NK-92 (cell line): ENCODE results near the gene POU3F1.

Source experiments
- DNase-seq: peaks from one replicate; lab custom pipeline; 2025; ENCODE audit not compliant: unreplicated experiment; lab: John Stamatoyannopoulos, UW

The POU3F1 gene

DNA sequence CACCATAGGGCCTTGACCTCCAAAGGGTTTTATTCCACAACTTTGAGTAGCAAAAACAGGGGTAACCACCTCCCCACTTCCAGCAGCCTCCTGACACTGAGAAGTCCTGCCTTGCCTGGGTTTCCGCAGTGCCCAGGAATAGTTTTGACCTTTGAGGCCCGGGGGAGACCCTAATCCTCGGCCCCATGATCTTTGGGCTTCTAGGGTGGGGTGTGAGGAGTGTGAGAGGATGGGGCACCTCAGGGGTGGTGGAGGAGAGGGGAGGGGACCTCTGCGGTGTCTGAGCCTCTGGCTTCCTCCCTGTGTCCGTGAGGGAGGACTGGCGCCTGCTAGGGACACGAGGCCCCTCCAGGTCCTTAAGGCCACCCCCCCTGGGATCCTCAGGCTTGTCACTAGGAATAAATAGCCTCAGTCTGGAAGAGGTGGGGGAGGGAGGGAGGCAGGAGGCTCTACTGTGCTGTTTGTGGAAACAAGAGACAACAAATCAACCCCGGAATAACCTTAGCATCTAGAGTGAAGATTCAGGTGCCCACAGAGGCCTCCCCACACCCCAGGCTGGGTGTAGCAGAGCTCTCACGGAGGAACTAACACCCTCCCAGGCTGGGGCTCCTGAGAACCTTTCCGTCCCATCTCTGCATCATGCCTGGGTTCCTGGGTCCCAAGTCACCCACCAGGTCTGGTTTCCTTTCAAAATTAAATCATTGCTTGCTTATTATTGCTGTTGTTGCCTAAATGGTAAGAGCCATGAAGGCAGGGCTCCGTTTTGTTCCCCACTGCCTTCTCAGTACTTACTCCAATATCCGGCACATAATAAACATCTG, 40.4 kb downstream of the POU3F1 start:
- no peak for DNase-seq

GRCh38 chr1:38005195-38006007, 41.2 kb downstream of the POU3F1 start, which contains the start of gene FHL3:
TSS of gene FHL3 (minus strand) at chr1:38005514. CDS start at chr1:37999412, 6,102 bp downstream.
- no peak for DNase-seq

DNA sequence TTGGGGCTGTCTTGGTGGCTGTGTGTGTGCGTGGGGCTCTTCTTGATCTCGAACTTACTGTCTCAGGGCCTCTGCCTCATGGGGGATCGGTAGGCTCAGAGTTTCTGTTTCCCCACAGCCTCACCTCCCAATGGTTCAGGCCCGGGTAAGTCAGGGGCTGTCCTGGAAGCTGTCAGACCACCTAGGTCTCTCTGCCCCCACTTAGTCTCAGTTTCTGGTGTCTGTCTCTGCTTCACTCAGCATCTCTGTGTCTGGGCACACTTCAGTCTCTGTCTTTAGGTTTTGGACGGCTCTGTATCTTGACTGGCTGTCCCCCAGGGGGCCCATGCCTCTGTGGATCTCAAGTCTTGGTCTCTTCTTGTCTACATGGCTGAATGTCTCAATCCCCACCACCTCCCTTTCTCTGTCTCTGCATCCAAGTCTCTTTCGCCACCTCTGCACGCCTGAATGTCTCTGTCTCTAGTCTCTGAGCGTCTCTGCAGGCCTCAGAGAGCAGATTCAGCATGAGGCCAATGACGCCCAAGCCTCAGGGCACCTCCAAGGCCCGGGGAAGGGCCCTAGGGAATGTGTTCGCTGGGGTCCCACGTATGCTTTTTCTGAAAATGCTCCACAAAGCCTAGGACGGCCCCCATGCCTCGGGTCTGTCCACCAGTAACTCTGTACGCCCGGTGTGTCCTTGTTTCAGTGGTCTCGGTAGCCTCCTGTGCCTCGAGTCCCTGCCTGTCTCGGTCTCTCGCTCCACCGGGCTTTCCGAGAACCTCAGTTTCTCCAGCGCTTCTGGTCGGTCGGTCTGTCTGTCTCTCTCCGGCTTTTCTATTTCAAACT, 42.1 kb downstream of the POU3F1 start:
- no peak for DNase-seq

- DNase-seq: no peak
Observed at GRCh38 chr1:38003261-38004250, 43.0 kb downstream of the POU3F1 start.

DNA sequence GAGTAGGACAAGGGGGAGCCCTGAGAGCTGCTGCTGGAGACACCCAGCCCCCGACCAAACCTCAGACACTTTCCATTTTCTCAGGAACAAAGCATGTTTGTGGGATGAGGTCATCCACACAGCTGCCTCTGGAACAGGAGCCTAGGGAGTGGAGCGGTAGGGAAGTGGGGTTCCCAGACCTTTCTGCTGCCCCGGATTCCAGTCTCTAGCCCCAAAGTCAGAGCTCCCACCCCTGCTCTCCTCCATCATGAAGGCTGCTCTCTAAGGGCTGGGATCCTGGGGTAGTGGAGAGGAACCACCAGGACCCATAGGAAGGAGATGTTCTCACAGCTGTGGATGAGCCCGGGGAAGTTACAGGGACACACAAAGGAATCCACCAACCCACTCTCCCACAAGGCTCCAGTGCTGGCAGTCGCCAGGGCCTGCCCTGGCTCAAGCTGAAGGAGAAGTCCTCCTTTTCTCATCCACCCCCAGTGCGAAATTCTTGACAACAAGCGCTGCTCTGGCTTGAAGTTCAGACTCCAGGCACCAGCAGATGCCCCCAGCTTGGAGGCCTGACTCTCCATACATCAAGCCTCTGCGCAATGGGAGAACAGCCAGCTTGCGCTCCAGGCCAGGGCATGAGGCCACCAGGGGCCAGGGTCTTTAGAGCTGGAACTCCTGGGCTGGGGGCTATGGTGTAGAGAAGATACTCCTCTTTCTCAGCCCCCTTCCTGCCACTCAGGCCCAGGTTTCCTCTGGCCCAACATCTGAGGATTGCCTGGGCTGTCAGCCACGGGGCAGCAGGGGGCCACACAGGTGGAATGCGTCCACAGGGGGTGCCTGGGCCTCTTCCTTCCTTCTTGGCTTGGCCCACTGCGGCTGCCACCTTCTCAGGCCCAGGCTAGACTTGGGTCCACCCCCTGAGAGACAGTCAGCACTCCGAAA, 45.8 kb downstream of the POU3F1 start:
- no peak for DNase-seq

- no peak for DNase-seq
Observed at GRCh38 chr1:38000233-38000528, 46.4 kb downstream of the POU3F1 start.

DNA sequence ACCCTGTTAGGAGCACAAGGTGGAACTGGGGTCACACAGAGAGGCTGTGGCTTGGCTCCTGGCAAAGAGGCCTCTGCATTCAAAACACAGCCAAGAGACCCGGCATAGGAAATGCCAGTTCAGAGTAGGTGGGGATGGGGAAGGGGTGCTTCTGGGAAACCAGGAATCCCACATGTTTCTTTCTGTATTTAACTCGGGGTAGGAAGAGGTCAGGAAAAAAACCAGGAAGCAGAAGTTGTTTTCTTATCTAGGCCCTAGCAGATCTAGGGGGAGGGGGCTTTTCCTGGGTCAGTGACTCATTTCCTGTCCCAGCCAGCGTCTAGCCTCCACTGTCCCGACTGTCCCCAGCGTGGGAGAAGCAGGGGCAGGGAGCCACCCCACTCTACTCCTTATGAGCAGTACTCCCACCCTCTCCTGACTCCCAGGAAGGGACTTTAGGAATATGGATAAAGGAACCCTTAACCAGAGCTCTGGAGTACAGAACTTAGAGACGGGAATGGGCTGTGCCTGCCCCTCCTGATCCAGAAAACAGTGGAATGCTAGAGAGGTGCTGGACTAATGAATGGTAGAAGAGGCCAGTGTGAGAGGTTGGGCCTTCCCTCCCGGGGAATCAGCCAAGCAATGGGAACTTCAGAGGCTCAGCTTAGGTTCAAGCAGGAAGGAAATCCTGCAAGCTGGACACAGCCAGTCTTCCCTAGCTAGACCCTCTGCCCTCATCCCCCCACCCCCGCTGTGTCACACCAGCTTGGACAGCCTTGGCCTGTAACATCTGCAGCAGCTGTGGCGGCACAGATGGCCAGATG, 47.0 kb downstream of the POU3F1 start:
- no peak for DNase-seq

- no peak for DNase-seq
Observed at GRCh38 chr1:37998913-37999429, 47.6 kb downstream of the POU3F1 start.

GRCh38 chr1:37998089-37998808, 48.3 kb downstream of the POU3F1 start:
- no peak for DNase-seq

DNA sequence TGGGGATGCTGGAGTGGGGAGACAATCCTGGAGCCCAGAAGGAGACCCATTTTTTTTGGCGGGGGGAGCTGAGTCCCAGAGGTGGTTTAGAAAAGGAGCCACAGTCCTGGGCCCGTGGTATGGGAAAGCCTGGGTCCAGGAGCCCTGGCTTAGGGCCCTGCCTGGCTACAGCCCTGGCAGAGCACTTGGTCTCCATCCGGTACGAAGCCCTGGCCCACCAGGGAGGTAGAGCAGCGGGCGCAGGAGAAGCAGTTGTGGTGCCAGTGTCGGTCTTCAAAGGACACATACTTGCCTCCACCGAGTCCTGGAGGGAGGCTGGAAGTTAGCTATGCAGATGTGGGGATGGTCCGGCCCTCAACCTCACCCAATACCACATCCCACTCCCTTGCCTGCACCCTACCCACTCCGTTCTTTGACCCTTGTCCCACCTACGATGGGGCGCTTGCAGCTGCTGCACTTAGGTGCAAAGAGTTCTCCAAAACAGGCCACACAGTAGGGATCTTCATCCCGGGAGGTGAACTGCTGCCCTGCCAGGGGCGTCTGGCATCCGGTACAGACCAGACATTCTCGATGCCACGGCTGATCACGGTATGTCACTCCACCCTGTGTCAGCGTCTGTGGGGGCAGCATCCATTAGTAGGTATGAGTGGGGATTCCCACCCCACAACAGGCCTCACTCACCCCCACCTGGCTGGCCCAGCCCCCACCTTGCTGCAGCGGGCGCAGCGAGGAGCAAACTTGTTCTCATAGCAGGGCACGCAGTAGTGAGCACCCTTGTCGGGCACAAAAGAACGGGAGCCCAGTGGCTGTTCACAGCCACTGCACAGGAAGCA, 49.1 kb downstream of the POU3F1 start:
- no peak for DNase-seq

GRCh38 chr1:37995751-37996345, 50.7 kb downstream of the POU3F1 start:
- no peak for DNase-seq

- no peak for DNase-seq
Observed at GRCh38 chr1:37994886-37995566, 51.6 kb downstream of the POU3F1 start.
